Vagina (tissue), 2 donors: ENCODE data around the gene COLEC12. TPM values are rescaled to one million over a fixed set of nuclear protein-coding genes. Genes with fewer than 3 reads are reported as not detected.

Experiments
- DNase-seq, 2 donors: peaks; one replicate each; pipeline ENCODE4 v3.0.0-alpha.2; 2017; ENCODE audit errors: extremely low spot score in 2 of 2
- H3K27ac ChIP-seq: fragments of 200-600 bp; sonication (generic); one replicate; pipeline ENCODE4 v1.5.1; 2019
- H3K27me3 ChIP-seq: fragments of 200-600 bp; sonication (generic); one replicate; pipeline ENCODE4 v1.5.1; 2019
- H3K36me3 ChIP-seq, 2 donors: fragments of 200-600 bp; sonication (generic); one replicate each; pipeline ENCODE4 v1.5.1; 2017 to 2019
- H3K4me1 ChIP-seq: fragments of 200-600 bp; sonication (generic); one replicate; pipeline ENCODE4 v1.5.1; 2019
- H3K4me3 ChIP-seq, 2 donors: fragments of 200-600 bp; sonication (generic); 1 replicate in 1 of 2; 2 replicates in 1 of 2; pipeline ENCODE4 v1.5.1; 2016 to 2019
- H3K9me3 ChIP-seq: fragments of 200-600 bp; sonication (generic); one replicate; pipeline ENCODE4 v1.5.1; 2019
- POLR2A ChIP-seq, 2 donors: fragments of 450-650 bp; IDR thresholded peaks; one replicate each; pipeline ENCODE4 v1.6.1; 2017; ENCODE audit warnings: antibody characterized with exemption in 2 of 2, mild to moderate bottlenecking in 2 of 2, moderate library complexity in 2 of 2
- POLR2AphosphoS5 ChIP-seq, 2 donors: sonication (generic); formaldehyde crosslinking; IDR thresholded peaks; one replicate each; pipeline ENCODE4 v1.9.0; 2017; ENCODE audit warnings: antibody characterized with exemption in 2 of 2, mild to moderate bottlenecking in 2 of 2, low read depth in 1 of 2; ENCODE audit not compliant: insufficient read depth in 1 of 2
- intact Hi-C: fragments of 100-400 bp; cut with DNase I; formaldehyde crosslinking; loops from one replicate; pipeline ENCODE4 v1.15.1; 2023
- total RNA-seq: library from RNA; depleted of rRNA; stranded (reverse); fragments of >200 nt; gene quantifications from one replicate; pipeline ENCODE4 v1.2.3, GENCODE V29; 2016
- TF ChIP-seq, protein P1 (sequence below), 3 experiments: fragments of 450-650 bp in 2 of 3; fragments of 200-600 bp in 1 of 3; sonication (generic) in 1 of 3; IDR thresholded peaks; one replicate each; pipeline ENCODE4 v1.5.1; 2017 to 2019; ENCODE audit warnings: antibody characterized with exemption in 3 of 3, mild to moderate bottlenecking in 2 of 3, moderate library complexity in 2 of 3

The COLEC12 gene
- total RNA-seq, 1 donor from 2014 or later: 18.9 TPM

DNA sequence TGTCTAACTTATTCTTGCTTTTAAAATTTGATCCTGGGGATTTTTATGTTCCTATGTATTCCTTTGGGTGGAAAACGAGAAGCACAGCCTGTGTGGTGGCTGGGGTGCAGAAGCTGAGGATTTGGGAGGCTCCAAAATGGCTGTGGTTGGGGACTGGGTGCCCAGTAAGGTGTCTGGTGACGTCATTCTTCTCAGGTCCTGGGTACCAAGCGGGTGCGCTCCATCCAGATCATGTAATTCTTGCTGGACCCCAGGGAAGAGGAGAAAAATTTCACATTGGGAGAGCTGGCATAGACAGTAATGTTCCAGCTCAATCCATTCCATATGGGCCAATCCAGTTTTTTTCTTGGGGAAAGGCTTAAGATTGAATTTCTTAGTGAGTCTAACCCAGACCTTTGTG, 171.6 kb downstream of the COLEC12 start:
- no peak for DNase-seq
- H3K27me3 ChIP-seq: no peaks in the 10 kb centered on the region
- H3K4me1 ChIP-seq: peaks cover 6% of the 10 kb centered on the region
- H3K27ac ChIP-seq: no peak overlapping the region
- H3K4me3 ChIP-seq: no peak overlapping the region
- TF ChIP-seq, protein P1, sequence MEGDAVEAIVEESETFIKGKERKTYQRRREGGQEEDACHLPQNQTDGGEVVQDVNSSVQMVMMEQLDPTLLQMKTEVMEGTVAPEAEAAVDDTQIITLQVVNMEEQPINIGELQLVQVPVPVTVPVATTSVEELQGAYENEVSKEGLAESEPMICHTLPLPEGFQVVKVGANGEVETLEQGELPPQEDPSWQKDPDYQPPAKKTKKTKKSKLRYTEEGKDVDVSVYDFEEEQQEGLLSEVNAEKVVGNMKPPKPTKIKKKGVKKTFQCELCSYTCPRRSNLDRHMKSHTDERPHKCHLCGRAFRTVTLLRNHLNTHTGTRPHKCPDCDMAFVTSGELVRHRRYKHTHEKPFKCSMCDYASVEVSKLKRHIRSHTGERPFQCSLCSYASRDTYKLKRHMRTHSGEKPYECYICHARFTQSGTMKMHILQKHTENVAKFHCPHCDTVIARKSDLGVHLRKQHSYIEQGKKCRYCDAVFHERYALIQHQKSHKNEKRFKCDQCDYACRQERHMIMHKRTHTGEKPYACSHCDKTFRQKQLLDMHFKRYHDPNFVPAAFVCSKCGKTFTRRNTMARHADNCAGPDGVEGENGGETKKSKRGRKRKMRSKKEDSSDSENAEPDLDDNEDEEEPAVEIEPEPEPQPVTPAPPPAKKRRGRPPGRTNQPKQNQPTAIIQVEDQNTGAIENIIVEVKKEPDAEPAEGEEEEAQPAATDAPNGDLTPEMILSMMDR (IDR thresholded peaks at IDR 0.05): no peak
- TF ChIP-seq POLR2AphosphoS5 (IDR thresholded peaks at IDR 0.05; ENCODE audit: insufficient read depth in 1 of 2, low read depth in 1 of 2) (no peak), POLR2A (IDR thresholded peaks at IDR 0.05) (no peak)
- no peaks in the 10 kb centered on the region for H3K36me3 ChIP-seq
- intact Hi-C loops: no loop called here
- no peaks in the 10 kb centered on the region for H3K9me3 ChIP-seq

DNA sequence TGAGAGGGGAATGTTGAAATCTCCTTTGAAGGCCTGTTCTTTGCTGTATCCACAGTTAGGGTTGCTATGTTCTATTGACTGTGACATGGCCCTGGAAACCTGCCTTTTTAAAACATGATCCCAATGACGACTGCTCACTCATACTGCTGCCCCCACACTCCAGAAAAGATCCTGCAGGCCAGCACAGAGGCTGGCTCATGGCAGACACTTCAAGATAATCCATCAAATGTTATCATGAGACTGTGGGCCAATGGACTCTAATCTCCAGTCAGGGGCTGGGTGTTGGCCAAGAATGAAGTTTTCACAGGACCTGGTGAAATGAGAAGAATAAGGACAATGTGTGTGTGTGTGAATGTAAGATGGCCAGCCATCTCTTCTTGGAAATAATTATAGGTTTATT, 173.7 kb downstream of the COLEC12 start:
- H3K9me3 ChIP-seq: no peaks in the 10 kb centered on the region
- no peak overlapping the region for H3K4me3 ChIP-seq
- DNase-seq: no peak
- no peaks in the 10 kb centered on the region for H3K36me3 ChIP-seq
- TF ChIP-seq POLR2A (IDR thresholded peaks at IDR 0.05) (no peak), POLR2AphosphoS5 (IDR thresholded peaks at IDR 0.05; ENCODE audit: insufficient read depth in 1 of 2, low read depth in 1 of 2) (no peak)
- TF ChIP-seq, protein P1 (IDR thresholded peaks at IDR 0.05): no peak
- peaks cover 3% of the 10 kb centered on the region for H3K4me1 ChIP-seq
- H3K27me3 ChIP-seq: no peaks in the 10 kb centered on the region
- no peak overlapping the region for H3K27ac ChIP-seq
- intact Hi-C loops: no loop called here

DNA sequence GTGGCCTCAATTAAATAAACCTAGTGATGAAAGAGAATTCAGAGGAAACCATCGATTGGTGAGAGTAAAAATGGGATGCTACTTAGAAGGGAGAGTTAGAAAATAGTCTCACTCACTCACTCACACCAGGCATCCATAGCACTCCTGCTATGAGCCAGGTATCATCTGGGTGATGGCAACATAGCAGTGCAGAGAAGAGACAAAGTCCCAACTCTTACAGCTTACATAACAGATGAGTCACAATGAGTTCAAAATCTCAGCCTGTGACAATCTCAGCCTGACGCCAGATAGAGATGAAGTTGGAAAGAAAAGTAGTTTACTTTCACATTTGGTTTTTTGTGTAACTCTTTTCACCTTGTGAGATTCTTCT, 177.3 kb downstream of the COLEC12 start:
- no peaks in the 10 kb centered on the region for H3K36me3 ChIP-seq
- H3K4me3 ChIP-seq: no peak overlapping the region
- H3K27ac ChIP-seq: no peak overlapping the region
- peaks cover 3% of the 10 kb centered on the region for H3K4me1 ChIP-seq
- no peak for TF ChIP-seq POLR2A (IDR thresholded peaks at IDR 0.05)
- TF ChIP-seq POLR2AphosphoS5 (IDR thresholded peaks at IDR 0.05; ENCODE audit: insufficient read depth in 1 of 2, low read depth in 1 of 2): no peak
- TF ChIP-seq, protein P1 (IDR thresholded peaks at IDR 0.05): no peak
- DNase-seq: no peak
- H3K9me3 ChIP-seq: no peaks in the 10 kb centered on the region
- intact Hi-C loops: no loop called here
- no peaks in the 10 kb centered on the region for H3K27me3 ChIP-seq

DNA sequence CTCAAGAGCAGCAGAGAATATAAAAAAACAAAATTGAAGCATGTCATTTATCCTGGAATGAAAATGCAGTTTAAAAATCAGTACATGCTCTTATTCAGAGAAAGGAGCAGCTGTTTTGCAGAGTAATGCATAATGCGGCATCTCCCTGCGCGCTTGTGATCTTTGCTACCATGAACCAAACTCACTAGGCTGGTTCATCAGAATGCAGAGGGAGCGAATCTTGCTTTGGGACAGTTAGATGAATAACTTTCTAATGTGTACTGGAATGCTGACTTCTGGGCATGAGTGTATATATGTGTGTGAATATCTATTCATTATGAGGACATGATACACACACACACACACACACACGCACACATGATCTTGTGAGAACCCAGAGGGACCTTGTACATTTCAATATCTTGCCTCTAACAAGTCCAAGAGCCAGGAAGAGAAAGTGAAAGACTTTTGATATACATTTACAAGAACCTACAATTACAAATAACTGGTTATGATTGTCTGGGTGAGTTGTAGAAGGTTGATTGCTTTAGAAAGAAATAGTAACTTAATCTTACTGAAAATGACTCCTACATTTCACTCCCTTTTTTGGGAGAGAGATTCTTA, 178.5 kb downstream of the COLEC12 start:
- DNase-seq: no peak
- Histone ChIP-seq H3K36me3 (no peaks in the 10 kb centered on the region), H3K27ac (no peak overlapping the region), H3K9me3 (no peaks in the 10 kb centered on the region), H3K4me3 (no peak overlapping the region), H3K27me3 (no peaks in the 10 kb centered on the region), H3K4me1 (peaks cover 3% of the 10 kb centered on the region)
- intact Hi-C loops: no loop called here
- TF ChIP-seq POLR2AphosphoS5 (IDR thresholded peaks at IDR 0.05; ENCODE audit: insufficient read depth in 1 of 2, low read depth in 1 of 2): no peak
- TF ChIP-seq, protein P1 (IDR thresholded peaks at IDR 0.05): no peak
- TF ChIP-seq POLR2A (IDR thresholded peaks at IDR 0.05): no peak

DNA sequence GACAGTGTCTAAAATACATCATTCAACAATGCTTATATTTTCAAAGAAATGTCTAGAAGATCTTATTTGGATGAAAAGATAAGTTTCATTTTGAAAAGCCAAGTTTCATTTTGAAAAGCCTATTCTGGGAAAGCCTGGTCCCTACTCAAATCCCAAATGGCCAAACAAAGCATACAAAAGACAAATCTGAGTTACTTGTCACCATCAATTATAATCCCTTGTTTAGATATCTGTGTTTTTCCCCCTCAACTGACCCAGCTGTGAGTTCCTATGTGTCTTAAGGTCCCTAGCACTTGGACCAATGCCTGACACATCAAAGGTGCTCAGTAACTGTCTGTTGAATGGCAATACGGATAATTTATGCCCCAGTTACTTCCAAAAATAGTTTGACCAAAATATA, 180.3 kb downstream of the COLEC12 start:
- H3K27ac ChIP-seq: no peak overlapping the region
- H3K4me1 ChIP-seq: peaks cover 3% of the 10 kb centered on the region
- intact Hi-C loops: no loop called here
- no peak for DNase-seq
- no peaks in the 10 kb centered on the region for H3K9me3 ChIP-seq
- no peaks in the 10 kb centered on the region for H3K27me3 ChIP-seq
- TF ChIP-seq POLR2A (IDR thresholded peaks at IDR 0.05) (no peak), POLR2AphosphoS5 (IDR thresholded peaks at IDR 0.05; ENCODE audit: insufficient read depth in 1 of 2, low read depth in 1 of 2) (no peak)
- TF ChIP-seq, protein P1 (IDR thresholded peaks at IDR 0.05): no peak
- no peaks in the 10 kb centered on the region for H3K36me3 ChIP-seq
- H3K4me3 ChIP-seq: no peak overlapping the region
